Kidney (tissue), 14 donors: ENCODE data around the gene PCDH9. TPM values are rescaled to one million over a fixed set of nuclear protein-coding genes. Genes with fewer than 3 reads are reported as not detected.

ENCODE experiments used
- DNase-seq, 5 donors: peaks; one replicate each; pipeline ENCODE4 v3.0.0-alpha.2; 2013 to 2020
- FAIRE-seq: peaks from 2 replicates; lab custom pipeline; 2012; peaks lifted over from hg19 to GRCh38; lab: Jason Lieb, UNC
- H3K27ac ChIP-seq, 2 donors: one replicate each; pipeline ENCODE4 v1.7.0; 2013; ENCODE audit warnings: low read depth in 2 of 2, low read length in 2 of 2, inconsistent platforms in 1 of 2
- H3K27me3 ChIP-seq: one replicate; pipeline ENCODE4 v1.7.1; 2013; ENCODE audit warnings: low read length, inconsistent platforms; ENCODE audit not compliant: control insufficient read depth, insufficient read depth
- H3K36me3 ChIP-seq, 3 donors: one replicate each; pipeline versions ENCODE4 v1.7.0 to v1.7.1; 2013; ENCODE audit warnings: low read length in 3 of 3, control low read depth in 1 of 3, inconsistent platforms in 1 of 3; ENCODE audit not compliant: insufficient read depth in 3 of 3, control insufficient read depth in 2 of 3
- H3K4me1 ChIP-seq, 3 donors: one replicate each; pipeline versions ENCODE4 v1.7.0 to v1.7.1; 2013; ENCODE audit warnings: low read length in 3 of 3, inconsistent platforms in 1 of 3, low read depth in 1 of 3; ENCODE audit not compliant: control insufficient read depth in 2 of 3, insufficient read depth in 2 of 3
- H3K4me3 ChIP-seq, 3 donors: one replicate each; pipeline versions ENCODE4 v1.7.0 to v1.8.1; 2013; ENCODE audit warnings: low read length in 3 of 3, control low read depth in 1 of 3, inconsistent platforms in 1 of 3
- H3K9ac ChIP-seq, 3 donors: one replicate each; pipeline versions ENCODE4 v1.7.0 to v1.7.1; 2013; ENCODE audit warnings: low read length in 3 of 3, control low read depth in 1 of 3, inconsistent platforms in 1 of 3
- H3K9me3 ChIP-seq, 3 donors: one replicate each; pipeline versions ENCODE4 v1.7.0 to v1.7.1; 2013; ENCODE audit warnings: low read length in 3 of 3, control low read depth in 1 of 3, inconsistent platforms in 1 of 3; ENCODE audit not compliant: control insufficient read depth in 2 of 3, insufficient read depth in 1 of 3
- CTCF ChIP-seq: IDR thresholded peaks from 3 replicates; pipeline ENCODE4 v1.5.1; 2012; ENCODE audit warnings: mild to moderate bottlenecking, moderate library complexity, borderline replicate concordance; ENCODE audit not compliant: insufficient read depth; ENCODE audit errors: extremely low read depth
- intact Hi-C: fragments of 100-400 bp; cut with DNase I; formaldehyde crosslinking; loops from one replicate; pipeline ENCODE4 v1.11.1; 2022
- polyA plus RNA-seq: library from polyadenylated mRNA; stranded (reverse); fragments of 350-450 nt; fragmentation: Illumina TruSeq; extraction: RNeasy Lipid Tissue Mini Kit (QIAGEN cat#74804); gene quantifications from one replicate; pipeline ENCODE4 v1.2.3, GENCODE V29; 2014; ENCODE audit warnings: low read depth, low replicate concordance; ENCODE audit not compliant: insufficient read depth
- total RNA-seq: library from RNA; stranded (reverse); fragmentation: NEBNext Ultra II Directional; extraction: Animal tissue kit (Norgen Biotek cat#: 25700); gene quantifications from one replicate; pipeline ENCODE4 v1.2.1, GENCODE V29; 2021
- donor health status: control.
- donor health status: control.
- donor health status: control.
- donor health status: control.
- donor health status: control.
- donor health status: DM: yes; HTN: yes; CAD: no.
- donor health status: Normal renal cell carcinoma (clear cell type).

PCDH9 gene
- total and polyA plus RNA-seq, 2 donors from 2014 or later: 1.6 to 9.5 TPM

GRCh38 chr13:66341635-66342377 lies 888.3 kb downstream of the PCDH9 start:
- Histone ChIP-seq H3K4me3 (no peak overlapping the region), H3K27me3 (no peaks in the 10 kb centered on the region), H3K27ac (no peak overlapping the region), H3K9me3 (no peaks in the 10 kb centered on the region), H3K4me1 (no peaks in the 10 kb centered on the region), H3K36me3 (no peaks in the 10 kb centered on the region), H3K9ac (no peak overlapping the region)
- DNase-seq (no peak), FAIRE-seq (no peak)
- TF ChIP-seq CTCF: no peak
- intact Hi-C loops: no loop called here

GRCh38 chr13:66339214-66339613 lies 890.9 kb downstream of the PCDH9 start:
- no peak for FAIRE-seq
- intact Hi-C loops: no loop called here
- no peak for TF ChIP-seq CTCF
- no peaks in the 10 kb centered on the region for H3K36me3 ChIP-seq
- no peak for DNase-seq
- no peak overlapping the region for H3K9ac ChIP-seq
- H3K27me3 ChIP-seq: no peaks in the 10 kb centered on the region
- H3K4me1 ChIP-seq: no peaks in the 10 kb centered on the region
- no peak overlapping the region for H3K27ac ChIP-seq
- H3K9me3 ChIP-seq: no peaks in the 10 kb centered on the region
- H3K4me3 ChIP-seq: no peak overlapping the region

- Histone ChIP-seq H3K27me3 (no peaks in the 10 kb centered on the region), H3K36me3 (no peaks in the 10 kb centered on the region), H3K4me3 (no peak overlapping the region), H3K4me1 (no peaks in the 10 kb centered on the region), H3K9ac (no peak overlapping the region), H3K9me3 (no peaks in the 10 kb centered on the region), H3K27ac (no peak overlapping the region)
- no peak for TF ChIP-seq CTCF
- DNase-seq (no peak), FAIRE-seq (no peak)
- intact Hi-C loops: no loop called here
These were observed 891.6 kb downstream of the PCDH9 start for GRCh38 chr13:66338542-66338941.
